GM12874 (cell line): ENCODE measurements around the gene KNSTRN.

Experiments used
- TF ChIP-seq, protein P1 (sequence below): IDR thresholded peaks from 2 replicates; pipeline ENCODE4 v1.5.1; 2011; ENCODE audit warnings: low read depth, mild to moderate bottlenecking, control low read depth, low read length, moderate library complexity; ENCODE audit not compliant: insufficient read depth

KNSTRN gene

DNA sequence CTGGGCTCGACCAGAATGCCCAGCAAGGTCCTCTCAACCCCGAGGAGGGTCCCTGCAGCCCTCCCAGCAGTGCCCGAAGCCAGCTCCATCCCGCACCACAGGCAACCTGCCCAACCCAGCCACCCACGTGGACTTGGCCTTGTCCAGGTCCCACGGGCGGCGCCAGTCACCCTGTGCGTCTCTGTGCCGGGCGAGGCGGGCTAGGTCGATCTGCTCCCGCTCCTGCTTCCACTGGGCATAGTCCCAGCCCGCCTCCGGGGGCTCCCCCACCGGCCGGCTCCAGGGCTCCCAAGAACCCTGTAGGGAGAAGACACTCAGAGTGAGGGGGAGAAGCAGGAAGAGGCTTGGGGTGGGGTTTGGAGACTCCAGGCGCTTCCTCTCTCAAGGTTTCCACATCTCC is 44.9 kb upstream of the KNSTRN start:
- TF ChIP-seq, protein P1, sequence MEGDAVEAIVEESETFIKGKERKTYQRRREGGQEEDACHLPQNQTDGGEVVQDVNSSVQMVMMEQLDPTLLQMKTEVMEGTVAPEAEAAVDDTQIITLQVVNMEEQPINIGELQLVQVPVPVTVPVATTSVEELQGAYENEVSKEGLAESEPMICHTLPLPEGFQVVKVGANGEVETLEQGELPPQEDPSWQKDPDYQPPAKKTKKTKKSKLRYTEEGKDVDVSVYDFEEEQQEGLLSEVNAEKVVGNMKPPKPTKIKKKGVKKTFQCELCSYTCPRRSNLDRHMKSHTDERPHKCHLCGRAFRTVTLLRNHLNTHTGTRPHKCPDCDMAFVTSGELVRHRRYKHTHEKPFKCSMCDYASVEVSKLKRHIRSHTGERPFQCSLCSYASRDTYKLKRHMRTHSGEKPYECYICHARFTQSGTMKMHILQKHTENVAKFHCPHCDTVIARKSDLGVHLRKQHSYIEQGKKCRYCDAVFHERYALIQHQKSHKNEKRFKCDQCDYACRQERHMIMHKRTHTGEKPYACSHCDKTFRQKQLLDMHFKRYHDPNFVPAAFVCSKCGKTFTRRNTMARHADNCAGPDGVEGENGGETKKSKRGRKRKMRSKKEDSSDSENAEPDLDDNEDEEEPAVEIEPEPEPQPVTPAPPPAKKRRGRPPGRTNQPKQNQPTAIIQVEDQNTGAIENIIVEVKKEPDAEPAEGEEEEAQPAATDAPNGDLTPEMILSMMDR = no peak

DNA sequence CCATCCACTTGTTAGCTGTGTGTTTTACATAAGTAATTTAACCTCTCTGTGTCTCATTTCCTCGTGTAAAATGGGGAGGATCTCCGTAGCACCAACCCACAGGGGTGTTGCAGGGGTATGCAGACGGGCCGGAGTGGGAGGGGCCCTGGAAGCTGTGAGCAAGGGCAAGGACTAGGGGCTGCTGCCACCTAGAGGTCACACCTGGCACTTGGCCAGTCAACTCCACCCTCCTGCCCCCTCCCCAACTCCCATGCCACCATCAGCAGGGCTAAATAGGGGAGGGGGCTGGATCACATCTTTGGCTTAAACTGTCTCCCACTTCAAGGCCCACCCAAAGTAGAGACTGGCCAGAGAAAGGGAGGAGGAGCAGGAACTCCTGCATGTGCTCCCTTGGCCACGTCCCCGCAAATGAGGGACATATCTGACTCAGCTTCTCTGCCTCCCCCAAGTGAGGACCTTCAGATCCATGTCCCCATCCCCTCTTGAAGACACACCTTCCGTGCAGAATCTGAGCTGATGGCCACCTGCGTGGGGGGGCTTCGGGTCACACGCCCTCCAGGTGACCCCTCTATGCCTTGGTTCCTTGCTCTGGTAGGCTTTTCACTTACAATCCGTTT is 44.4 kb upstream of the KNSTRN start:
- TF ChIP-seq, protein P1 = peak; percentile 94

DNA sequence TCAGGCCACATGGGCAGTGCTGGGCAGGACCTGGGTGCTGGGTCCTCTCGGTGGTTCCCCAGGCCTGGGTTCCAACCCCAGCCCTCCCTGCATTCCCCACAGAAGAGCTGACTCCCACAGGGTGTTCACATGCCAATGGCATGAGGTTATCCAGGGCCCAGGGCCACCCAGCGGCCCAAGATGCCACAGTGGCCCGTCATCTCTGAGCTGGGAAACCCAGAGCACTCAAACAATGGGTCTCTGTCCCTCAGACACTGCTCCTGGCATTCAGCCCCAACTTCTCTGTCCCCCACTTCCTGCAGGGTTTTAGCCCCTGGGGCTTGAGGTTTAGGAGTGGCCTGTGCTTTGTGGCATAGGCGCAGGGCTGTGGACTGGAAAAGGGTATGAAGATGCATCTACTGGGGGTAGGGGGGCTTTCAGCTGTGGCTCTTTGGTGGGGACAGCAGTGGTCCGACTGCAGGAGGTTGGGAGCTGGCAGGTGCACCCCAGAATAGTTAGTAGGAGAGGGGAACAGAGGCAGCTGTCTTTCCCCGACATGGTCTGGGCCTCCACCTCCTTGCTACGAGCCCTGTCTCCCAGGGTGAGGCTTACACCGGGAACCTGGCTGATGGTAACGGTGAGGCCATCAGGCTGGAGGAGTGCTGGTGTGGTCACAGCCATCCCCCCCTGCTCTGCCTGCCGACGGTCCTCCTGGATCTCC is 43.5 kb upstream of the KNSTRN start:
- TF ChIP-seq, protein P1 = no peak

DNA sequence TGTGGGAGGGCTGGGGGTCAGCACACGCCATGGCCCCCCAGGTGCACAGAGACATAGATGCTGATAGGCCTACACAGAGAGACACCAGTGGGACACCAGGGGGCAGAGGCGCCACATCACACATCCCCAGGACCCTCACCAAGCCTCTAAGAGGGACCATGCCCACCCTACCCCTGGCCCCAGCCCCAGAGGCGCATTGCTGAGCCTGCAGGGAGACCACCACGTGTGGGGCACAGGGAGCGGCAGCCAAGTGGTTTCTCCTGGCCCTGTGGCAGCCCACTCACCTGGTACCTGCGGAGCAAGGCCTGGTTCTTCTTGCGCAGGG is 42.9 kb upstream of the KNSTRN start:
- TF ChIP-seq, protein P1 = 0 out of 2 replicates have a peak, but pooled peaks have one; percentile 5

DNA sequence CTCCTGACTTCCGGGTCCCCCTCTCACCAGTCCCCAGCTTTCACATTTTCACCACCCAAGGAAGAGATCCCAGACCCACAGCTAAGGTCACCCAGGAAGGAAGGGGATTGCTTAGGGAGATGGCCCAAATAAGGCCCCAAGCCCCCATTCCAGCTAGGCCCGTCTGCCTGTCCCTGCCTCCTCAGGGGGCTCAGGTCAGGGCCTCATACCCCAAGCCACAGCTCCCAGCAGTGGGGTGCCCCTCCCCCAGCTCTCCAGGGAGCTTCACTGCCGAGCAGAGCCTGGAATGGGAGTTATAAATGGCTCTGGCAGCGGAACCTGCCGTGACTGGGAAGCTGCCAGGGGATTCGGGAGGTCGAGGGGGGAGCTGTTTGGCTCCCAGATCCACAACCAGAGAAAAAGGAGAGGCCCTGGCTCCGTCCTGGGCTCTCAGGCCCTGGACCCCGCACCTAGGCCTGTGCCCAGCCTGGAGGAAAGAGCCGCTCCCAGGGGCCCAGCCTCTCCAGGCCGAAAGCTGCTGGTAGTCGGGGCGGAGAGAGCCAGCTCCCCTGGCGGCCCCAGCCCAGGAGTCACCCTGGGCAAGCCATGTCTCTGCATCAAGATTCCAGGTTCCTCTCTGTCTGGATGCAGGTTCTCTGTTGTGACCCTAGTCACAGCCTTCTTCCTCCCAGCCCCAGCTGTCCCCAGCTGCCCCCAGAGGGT is 42.3 kb upstream of the KNSTRN start:
- TF ChIP-seq, protein P1 = no peak

DNA sequence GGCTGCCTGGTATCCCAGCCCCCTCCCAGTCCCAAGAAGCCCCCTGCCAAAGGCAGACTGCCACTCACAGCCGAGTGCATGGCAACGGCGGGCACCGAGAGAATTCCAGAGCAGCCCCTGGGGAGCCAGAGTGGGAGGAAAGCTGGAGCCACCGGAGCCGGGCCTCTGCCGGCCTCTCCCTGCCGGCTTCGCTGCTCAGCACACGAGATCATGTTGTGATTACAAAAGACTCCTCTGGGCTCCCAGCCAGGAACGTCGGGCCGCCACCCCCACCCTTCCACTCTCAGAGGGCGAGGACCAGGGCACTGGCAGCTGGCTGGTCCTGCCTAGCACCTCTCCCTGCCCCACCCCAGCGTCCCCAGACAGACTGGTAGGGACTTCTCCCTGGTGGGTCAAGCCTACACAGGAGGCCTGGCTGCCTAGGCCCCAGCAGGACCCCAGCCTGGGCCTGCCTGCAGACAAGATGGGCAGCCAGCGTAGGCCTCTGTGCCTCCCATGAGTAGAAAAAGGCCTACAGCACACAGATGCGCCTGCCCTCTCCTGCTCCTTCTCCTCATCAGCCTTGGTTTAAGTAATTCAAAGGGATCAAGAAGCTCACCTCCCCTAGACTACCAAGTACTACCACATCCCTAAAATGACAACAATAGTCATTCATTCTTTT is 41.7 kb upstream of the KNSTRN start, which contains the start of gene CCDC9B:
Gene CCDC9B, minus strand, starts transcription at position 200 of the 661 bp plus-strand sequence. Its CDS starts 120 bp downstream, at position 80.
- TF ChIP-seq, protein P1 = no peak
